OCI-LY7 (cell line): ENCODE measurements around the gene H2BW2. TPM values are rescaled to one million over a fixed set of nuclear protein-coding genes. Genes with fewer than 3 reads are reported as not detected.

Experiments used
- BruUV-seq: library from RNA; stranded (reverse); fragments of 400-500 nt; replicated peaks from 2 replicates; lab custom pipeline; 2021; lab: Mats Ljungman, UMichigan
- CTCF ChIA-PET: fragments of 300-600 bp; sonication (Branson Sonifier 250); formaldehyde crosslinking; loops from one replicate; lab custom pipeline; 2022; ENCODE audit warnings: antibody characterized with exemption; ENCODE audit not compliant: unreplicated experiment; lab: Charles Lee
- POLR2A ChIA-PET: fragments of 300-600 bp; sonication (Branson Sonifier 250); formaldehyde crosslinking; loops from one replicate; lab custom pipeline; 2022; ENCODE audit warnings: antibody characterized with exemption; lab: Charles Lee
- DNase-seq: peaks from one replicate; pipeline ENCODE4 v3.0.0-alpha.2; 2015; ENCODE audit warnings: low spot score
- H2AFZ ChIP-seq: fragments of 200-600 bp; sonication (generic), shearing (Covaris generic); 2 replicates; pipeline ENCODE4 v1.6.1; 2014; ENCODE audit warnings: mild to moderate bottlenecking, antibody characterized with exemption, low read length, moderate library complexity
- H3K27ac ChIP-seq: fragments of 200-600 bp; sonication (generic); 2 replicates; pipeline ENCODE4 v1.5.1; 2014; ENCODE audit warnings: mixed run types, low read depth, mild to moderate bottlenecking, moderate library complexity, low read length, inconsistent platforms; ENCODE audit not compliant: poor library complexity, severe bottlenecking
- H3K36me3 ChIP-seq: fragments of 200-600 bp; sonication (generic); 2 replicates; pipeline ENCODE4 v1.6.1; 2014; ENCODE audit warnings: mild to moderate bottlenecking, antibody characterized with exemption, low read length, moderate library complexity, mixed read lengths; ENCODE audit not compliant: insufficient read depth
- H3K4me1 ChIP-seq: fragments of 200-600 bp; sonication (generic); 2 replicates; pipeline ENCODE4 v1.5.1; 2014; ENCODE audit warnings: mild to moderate bottlenecking, low read length; ENCODE audit not compliant: insufficient read depth, poor library complexity, severe bottlenecking
- H3K4me2 ChIP-seq: fragments of 200-600 bp; sonication (generic); 2 replicates; pipeline ENCODE4 v1.6.1; 2014; ENCODE audit warnings: mild to moderate bottlenecking, low read length
- H3K4me3 ChIP-seq: fragments of 200-600 bp; sonication (generic); 2 replicates; pipeline ENCODE4 v1.5.1; 2014; ENCODE audit warnings: mild to moderate bottlenecking, low read depth, low read length; ENCODE audit not compliant: poor library complexity, severe bottlenecking
- H3K79me2 ChIP-seq: fragments of 200-600 bp; sonication (generic); 2 replicates; pipeline ENCODE4 v1.6.1; 2016; ENCODE audit warnings: low read depth, mild to moderate bottlenecking, low read length, moderate library complexity, mixed read lengths; ENCODE audit not compliant: insufficient read depth
- H3K9me2 ChIP-seq: fragments of 200-600 bp; sonication (generic); 2 replicates; pipeline ENCODE4 v1.6.1; 2016; ENCODE audit warnings: mild to moderate bottlenecking, low read length, mixed read lengths; ENCODE audit not compliant: insufficient read depth
- H3K9me3 ChIP-seq: fragments of 200-600 bp; sonication (generic); 2 replicates; pipeline ENCODE4 v1.6.1; 2014; ENCODE audit warnings: mild to moderate bottlenecking, mixed run types, low read length, mixed read lengths
- H4K20me1 ChIP-seq: fragments of 200-600 bp; sonication (generic); 2 replicates; pipeline ENCODE4 v1.6.1; 2014; ENCODE audit warnings: mild to moderate bottlenecking, antibody characterized with exemption, low read length, moderate library complexity, mixed read lengths; ENCODE audit not compliant: insufficient read depth
- EZH2phosphoT487 ChIP-seq: fragments of 200-600 bp; sonication (generic); IDR thresholded peaks from 2 replicates; pipeline ENCODE4 v1.6.1; 2018; ENCODE audit warnings: low read depth, borderline replicate concordance, mild to moderate bottlenecking, mixed run types, antibody characterized with exemption, low read length, moderate library complexity, mixed read lengths
- intact Hi-C: fragments of 100-400 bp; cut with micrococcal nuclease; formaldehyde crosslinking; loops from one replicate; pipeline ENCODE4 v1.10.0; 2022; ENCODE audit not compliant: unreplicated experiment
- total RNA-seq, 2 experiments: library from RNA; depleted of rRNA in 1 of 2; stranded (reverse); fragments of >200 nt in 1 of 2; shearing (Covaris generic) in 1 of 2; gene quantifications; 2 replicates each; pipeline ENCODE4 v1.2.3, GENCODE V29; 2014 to 2022
- TF ChIP-seq, protein P1 (sequence below): fragments of 200-600 bp; sonication (generic); conservative IDR thresholded peaks from 2 replicates; pipeline ENCODE4 v1.5.1; 2014; ENCODE audit warnings: mild to moderate bottlenecking, antibody characterized with exemption, low read length, moderate library complexity, mixed read lengths

Gene H2BW2
- total RNA-seq, 2 experiments from 2014 or later = not detected

DNA sequence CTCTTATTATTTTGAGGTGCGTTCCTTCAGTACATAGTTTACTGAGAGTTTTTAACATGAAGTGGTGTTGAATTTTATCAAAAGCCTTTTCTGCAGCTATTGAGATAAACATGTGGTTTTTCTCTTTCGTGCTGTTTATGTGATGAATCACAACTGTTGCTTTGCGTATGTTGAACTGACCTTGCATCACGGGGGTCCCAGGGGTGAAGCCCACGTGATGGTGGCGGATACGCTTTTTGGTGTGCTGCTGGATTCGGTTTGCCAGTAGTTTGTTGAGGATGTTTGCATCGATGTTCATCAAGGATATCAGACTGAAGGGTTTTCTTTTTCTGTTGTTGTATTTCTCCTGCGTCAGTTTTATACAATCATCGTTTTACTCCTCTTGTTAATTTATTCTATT lies 21.6 kb upstream of the H2BW2 start:
- H3K9me3 ChIP-seq = no peaks in the 10 kb centered on the region
- H3K27ac ChIP-seq = no peak overlapping the region
- H3K36me3 ChIP-seq = no peaks in the 10 kb centered on the region
- POLR2A ChIA-PET = no interaction called here
- no peak overlapping the region for H3K4me2 ChIP-seq
- intact Hi-C loops = no loop called here
- no peak overlapping the region for H2AFZ ChIP-seq
- no peaks in the 10 kb centered on the region for H3K79me2 ChIP-seq
- CTCF ChIA-PET = no interaction called here
- no TSS peak for BruUV-seq
- H3K9me2 ChIP-seq = no peaks in the 10 kb centered on the region
- TF ChIP-seq EZH2phosphoT487 = no peak
- TF ChIP-seq, protein P1, sequence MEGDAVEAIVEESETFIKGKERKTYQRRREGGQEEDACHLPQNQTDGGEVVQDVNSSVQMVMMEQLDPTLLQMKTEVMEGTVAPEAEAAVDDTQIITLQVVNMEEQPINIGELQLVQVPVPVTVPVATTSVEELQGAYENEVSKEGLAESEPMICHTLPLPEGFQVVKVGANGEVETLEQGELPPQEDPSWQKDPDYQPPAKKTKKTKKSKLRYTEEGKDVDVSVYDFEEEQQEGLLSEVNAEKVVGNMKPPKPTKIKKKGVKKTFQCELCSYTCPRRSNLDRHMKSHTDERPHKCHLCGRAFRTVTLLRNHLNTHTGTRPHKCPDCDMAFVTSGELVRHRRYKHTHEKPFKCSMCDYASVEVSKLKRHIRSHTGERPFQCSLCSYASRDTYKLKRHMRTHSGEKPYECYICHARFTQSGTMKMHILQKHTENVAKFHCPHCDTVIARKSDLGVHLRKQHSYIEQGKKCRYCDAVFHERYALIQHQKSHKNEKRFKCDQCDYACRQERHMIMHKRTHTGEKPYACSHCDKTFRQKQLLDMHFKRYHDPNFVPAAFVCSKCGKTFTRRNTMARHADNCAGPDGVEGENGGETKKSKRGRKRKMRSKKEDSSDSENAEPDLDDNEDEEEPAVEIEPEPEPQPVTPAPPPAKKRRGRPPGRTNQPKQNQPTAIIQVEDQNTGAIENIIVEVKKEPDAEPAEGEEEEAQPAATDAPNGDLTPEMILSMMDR = no peak
- no peaks in the 10 kb centered on the region for H4K20me1 ChIP-seq
- H3K4me1 ChIP-seq = no peaks in the 10 kb centered on the region
- H3K4me3 ChIP-seq = no peak overlapping the region
- DNase-seq = no peak

- Histone ChIP-seq H2AFZ (no peak overlapping the region), H3K4me3 (no peak overlapping the region), H3K36me3 (no peaks in the 10 kb centered on the region), H3K9me2 (no peaks in the 10 kb centered on the region), H3K4me1 (no peaks in the 10 kb centered on the region), H3K4me2 (no peak overlapping the region), H3K9me3 (no peaks in the 10 kb centered on the region), H4K20me1 (no peaks in the 10 kb centered on the region), H3K27ac (no peak overlapping the region), H3K79me2 (no peaks in the 10 kb centered on the region)
- no peak for TF ChIP-seq EZH2phosphoT487
- TF ChIP-seq, protein P1 = no peak
- DNase-seq = no peak
- ChIA-PET POLR2A (no interaction called here), CTCF (no interaction called here)
- intact Hi-C loops = no loop called here
- BruUV-seq = no TSS peak
Observed at GRCh38 chrX:104041003-104041402, 1.2 kb downstream of the H2BW2 start.

- intact Hi-C loops = no loop called here
- no peak overlapping the region for H3K4me3 ChIP-seq
- DNase-seq = no peak
- H3K4me2 ChIP-seq = no peak overlapping the region
- H3K9me2 ChIP-seq = no peaks in the 10 kb centered on the region
- TF ChIP-seq, protein P1 = no peak
- TF ChIP-seq EZH2phosphoT487 = no peak
- no peaks in the 10 kb centered on the region for H3K9me3 ChIP-seq
- no peak overlapping the region for H2AFZ ChIP-seq
- POLR2A ChIA-PET = no interaction called here
- H4K20me1 ChIP-seq = no peaks in the 10 kb centered on the region
- no peaks in the 10 kb centered on the region for H3K36me3 ChIP-seq
- no peaks in the 10 kb centered on the region for H3K4me1 ChIP-seq
- no peak overlapping the region for H3K27ac ChIP-seq
- no TSS peak for BruUV-seq
- H3K79me2 ChIP-seq = no peaks in the 10 kb centered on the region
- CTCF ChIA-PET = no interaction called here
Observed at GRCh38 chrX:104045642-104046041, 5.9 kb downstream of the H2BW2 start.
